ENCODE results near the gene S100PBP. TPM values are rescaled to one million over a fixed set of nuclear protein-coding genes. Genes with fewer than 3 reads are reported as not detected.

Gene S100PBP
- total and polyA plus RNA-seq, 2 of the 13 experiments (the other 11 are each of a cell fraction or from before 2014, with no cell fraction given): 20.4 to 26.1 TPM

DNA sequence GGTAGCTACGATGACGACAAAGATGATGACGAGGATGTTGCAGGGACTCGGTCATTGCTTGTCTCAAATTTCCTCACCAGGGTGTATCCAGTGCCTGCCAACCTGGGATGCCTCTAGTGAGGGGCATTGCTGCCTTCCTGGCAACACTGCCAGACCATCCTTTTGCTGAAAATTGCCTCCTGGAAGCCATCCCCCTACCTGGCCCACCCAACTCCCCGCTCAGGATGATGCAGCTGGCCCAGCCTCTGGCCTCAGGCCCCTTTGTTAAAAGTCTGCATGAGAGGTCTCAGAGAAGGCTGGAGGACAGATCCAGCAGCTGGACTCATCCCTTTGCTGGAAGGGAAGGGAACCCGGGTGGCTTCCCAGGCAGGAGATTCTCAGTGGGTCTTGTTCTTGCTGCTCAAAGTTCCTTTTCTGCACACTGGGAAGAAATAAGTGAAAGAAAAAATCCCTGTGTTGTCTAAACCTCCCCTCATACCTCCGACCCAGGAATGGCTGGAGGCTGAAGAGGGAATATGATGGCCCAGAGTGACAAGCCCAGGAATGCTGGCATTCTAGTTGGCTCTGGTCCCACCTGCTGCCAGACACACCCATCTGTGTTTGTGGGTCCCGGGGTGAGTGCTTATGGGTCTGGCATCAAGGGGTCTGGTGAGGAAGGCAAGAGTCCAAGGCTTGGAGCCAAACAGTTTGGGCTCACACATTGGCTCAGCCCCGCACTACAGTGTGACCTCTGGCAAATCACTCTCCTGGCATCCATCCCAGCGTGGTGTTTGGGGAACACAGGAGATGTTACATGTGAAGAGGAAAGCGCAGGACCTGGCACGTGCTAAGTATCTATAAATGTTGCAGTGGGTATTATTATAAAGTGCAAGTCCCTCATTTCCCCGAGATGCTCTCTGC, 60.0 kb downstream of the S100PBP start:
- FAIRE-seq (no peak), ATAC-seq (no peak), DNase-seq (ENCODE audit: low spot score) (no peak)
- H2AFZ ChIP-seq (ENCODE audit: low read length): no peak overlapping the region
- BruUV-seq (replicated peaks): no TSS peak
- in situ Hi-C loops (cut with HindIII; ENCODE audit: extremely low pct_ligation_motif_present, low pct_unique_long_range_greater_than_20kb): loop anchor here (10.0 kb wide), 1 partner anchor 53 kb away; no protein-coding TSS in a partner anchor
- H3K27me3 ChIP-seq (ENCODE audit: control insufficient read depth in 1 of 2, insufficient read depth in 2 of 2, low read length in 2 of 2): peaks cover 1 to 22% of the 10 kb centered on the region in 2 experiments; a peak in 3 of 5 replicates
- no peaks in the 10 kb centered on the region for H3K79me2 ChIP-seq (ENCODE audit: insufficient read depth, low read length)
- no peak overlapping the region for H3K27ac ChIP-seq (ENCODE audit: extremely low read length, insufficient read depth, low read length)
- ChIA-PET POLR2A (no interaction called here), CTCF (ENCODE audit: low intra/inter-chr PET ratio, low total read pairs) (interaction anchor here (0.5 to 1.7 kb wide), 2 partner anchors 209 to 732 kb away, joined by 4 to 9 read pairs; no protein-coding TSS in a partner anchor)
- no peak overlapping the region for H3K9ac ChIP-seq (ENCODE audit: insufficient read depth, low read depth, low read length)
- no peaks in the 10 kb centered on the region for H3K36me3 ChIP-seq (replicated peaks in 1 of 2; ENCODE audit: control insufficient read depth in 1 of 2, insufficient read depth in 2 of 2, low read length in 2 of 2)
- peaks cover 23% of the 10 kb centered on the region for H3K4me1 ChIP-seq (ENCODE audit: insufficient read depth, low read length)
- H4K20me1 ChIP-seq (ENCODE audit: insufficient read depth, low read length): no peaks in the 10 kb centered on the region
- H3K9me3 ChIP-seq (ENCODE audit: low read length): no peaks in the 10 kb centered on the region
- 51% methylated on average over 11 of the region's 13 CpGs for WGBS (ENCODE audit: low lambda C conversion rate)
- intact Hi-C loops (cut with micrococcal nuclease; ENCODE audit: unreplicated experiment): loop anchor here (10.0 kb wide), 1 partner anchor 163 kb away; no protein-coding TSS in a partner anchor
- no peak overlapping the region for H3K4me2 ChIP-seq (ENCODE audit: low read depth, low read length)
- TF ChIP-seq, protein P1, sequence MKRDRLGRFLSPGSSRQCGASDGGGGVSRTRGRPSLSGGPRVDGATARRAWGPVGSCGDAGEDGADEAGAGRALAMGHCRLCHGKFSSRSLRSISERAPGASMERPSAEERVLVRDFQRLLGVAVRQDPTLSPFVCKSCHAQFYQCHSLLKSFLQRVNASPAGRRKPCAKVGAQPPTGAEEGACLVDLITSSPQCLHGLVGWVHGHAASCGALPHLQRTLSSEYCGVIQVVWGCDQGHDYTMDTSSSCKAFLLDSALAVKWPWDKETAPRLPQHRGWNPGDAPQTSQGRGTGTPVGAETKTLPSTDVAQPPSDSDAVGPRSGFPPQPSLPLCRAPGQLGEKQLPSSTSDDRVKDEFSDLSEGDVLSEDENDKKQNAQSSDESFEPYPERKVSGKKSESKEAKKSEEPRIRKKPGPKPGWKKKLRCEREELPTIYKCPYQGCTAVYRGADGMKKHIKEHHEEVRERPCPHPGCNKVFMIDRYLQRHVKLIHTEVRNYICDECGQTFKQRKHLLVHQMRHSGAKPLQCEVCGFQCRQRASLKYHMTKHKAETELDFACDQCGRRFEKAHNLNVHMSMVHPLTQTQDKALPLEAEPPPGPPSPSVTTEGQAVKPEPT (CRISPR knock-in tag; IDR thresholded peaks at IDR 0.05; ENCODE audit: low read depth): no peak
- no peak for TF ChIP-seq ZMYM4 (CRISPR knock-in tag; IDR thresholded peaks at IDR 0.05)
- no peak for TF ChIP-seq ZNF709 (CRISPR knock-in tag; IDR thresholded peaks at IDR 0.05)
- TF ChIP-seq ATAD3A (CRISPR knock-in tag; IDR thresholded peaks at IDR 0.05): no peak
- no peak for TF ChIP-seq TAF15 (IDR thresholded peaks at IDR 0.05; ENCODE audit: low read depth, low read length, poor library complexity, severe bottlenecking)
- TF ChIP-seq ZFP90 (CRISPR knock-in tag; IDR thresholded peaks at IDR 0.05; ENCODE audit: borderline replicate concordance): no peak
- no peak for TF ChIP-seq SMC3 (IDR thresholded peaks at IDR 0.05; ENCODE audit: low read length)
- TF ChIP-seq, protein P2, sequence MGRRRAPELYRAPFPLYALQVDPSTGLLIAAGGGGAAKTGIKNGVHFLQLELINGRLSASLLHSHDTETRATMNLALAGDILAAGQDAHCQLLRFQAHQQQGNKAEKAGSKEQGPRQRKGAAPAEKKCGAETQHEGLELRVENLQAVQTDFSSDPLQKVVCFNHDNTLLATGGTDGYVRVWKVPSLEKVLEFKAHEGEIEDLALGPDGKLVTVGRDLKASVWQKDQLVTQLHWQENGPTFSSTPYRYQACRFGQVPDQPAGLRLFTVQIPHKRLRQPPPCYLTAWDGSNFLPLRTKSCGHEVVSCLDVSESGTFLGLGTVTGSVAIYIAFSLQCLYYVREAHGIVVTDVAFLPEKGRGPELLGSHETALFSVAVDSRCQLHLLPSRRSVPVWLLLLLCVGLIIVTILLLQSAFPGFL (CRISPR knock-in tag; IDR thresholded peaks at IDR 0.05): no peak
- no peak for TF ChIP-seq ZMYM2 (CRISPR knock-in tag; IDR thresholded peaks at IDR 0.05)
- TF ChIP-seq PPARG (CRISPR knock-in tag; conservative IDR thresholded peaks at IDR 0.05): no peak
- H3K4me3 ChIP-seq (replicated peaks in 1 of 3; ENCODE audit: insufficient read depth in 1 of 3, low read depth in 2 of 3, low read length in 3 of 3): no peak overlapping the region
